RCC 7860 (cell line): ENCODE results near the gene RAB42.
"Not testable (repeated sequence)": the region's sequence is repeated elsewhere in the genome, so short reads cannot be mapped to it uniquely, and the experiment has no call there.

ENCODE experiments used
- DNase-seq: peaks from one replicate; pipeline ENCODE4 v3.0.0-alpha.2; 2015; ENCODE audit warnings: low spot score
- FAIRE-seq: peaks from 2 replicates; lab custom pipeline; 2012; peaks lifted over from hg19 to GRCh38; lab: Jason Lieb, UNC

Gene RAB42

DNA sequence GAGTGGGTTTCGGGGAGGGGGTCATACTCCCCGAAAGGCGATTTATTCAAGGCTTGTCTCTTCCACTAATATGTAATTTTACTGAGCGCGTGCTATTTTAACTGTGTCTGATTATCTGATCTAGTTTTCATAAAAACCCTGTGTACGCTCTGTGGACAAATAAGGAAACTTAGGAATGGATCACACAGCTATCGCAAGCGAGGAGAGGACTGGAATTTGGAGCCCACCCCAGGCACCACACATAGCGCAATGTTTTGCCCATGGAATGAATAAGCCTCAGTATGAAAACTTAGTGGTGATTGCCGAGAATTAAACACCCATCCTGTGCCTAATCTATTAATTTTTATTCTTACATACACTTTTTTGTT is 9.8 kb upstream of the RAB42 start:
- no peak for DNase-seq
- FAIRE-seq = no peak

DNA sequence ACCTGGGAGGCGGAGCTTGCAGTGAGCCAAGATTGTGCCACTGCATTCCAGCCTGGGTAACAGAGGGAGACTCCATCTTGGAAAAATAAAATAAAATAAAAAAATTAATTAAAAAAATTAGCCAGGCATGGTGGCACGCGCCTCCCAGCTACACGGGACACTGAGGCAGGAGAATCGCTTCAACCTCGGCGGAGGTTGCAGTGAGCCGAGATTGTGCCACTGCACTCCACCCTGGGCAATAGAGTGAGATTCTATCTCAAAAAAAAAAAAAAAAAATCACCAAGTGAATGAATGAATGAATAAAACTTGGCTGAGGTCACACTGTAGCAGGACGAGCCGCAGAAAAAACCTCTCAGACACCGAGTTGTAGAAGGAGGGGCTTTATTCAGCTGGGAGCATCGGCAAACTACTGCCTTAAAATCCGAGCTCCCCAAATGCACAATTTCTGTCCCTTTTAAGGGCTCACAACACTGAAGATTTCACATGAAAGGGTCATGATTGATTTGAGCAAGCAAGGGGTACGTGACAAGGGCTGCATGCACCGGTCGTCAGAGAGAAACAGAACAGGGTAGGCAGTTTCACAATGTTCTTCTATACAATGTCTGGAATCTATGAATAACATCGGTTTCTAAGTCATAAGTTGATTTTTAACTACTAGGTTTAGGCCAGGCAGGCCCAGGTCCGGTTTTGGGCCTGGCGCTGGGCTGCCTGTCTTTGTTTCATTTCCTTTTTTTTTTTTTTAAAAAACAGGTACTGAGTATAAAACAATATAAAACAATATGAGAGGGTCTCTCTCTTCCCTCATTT is 5.3 kb upstream of the RAB42 start:
- FAIRE-seq = peak; percentile 90
- DNase-seq = peak; percentile 82

DNA sequence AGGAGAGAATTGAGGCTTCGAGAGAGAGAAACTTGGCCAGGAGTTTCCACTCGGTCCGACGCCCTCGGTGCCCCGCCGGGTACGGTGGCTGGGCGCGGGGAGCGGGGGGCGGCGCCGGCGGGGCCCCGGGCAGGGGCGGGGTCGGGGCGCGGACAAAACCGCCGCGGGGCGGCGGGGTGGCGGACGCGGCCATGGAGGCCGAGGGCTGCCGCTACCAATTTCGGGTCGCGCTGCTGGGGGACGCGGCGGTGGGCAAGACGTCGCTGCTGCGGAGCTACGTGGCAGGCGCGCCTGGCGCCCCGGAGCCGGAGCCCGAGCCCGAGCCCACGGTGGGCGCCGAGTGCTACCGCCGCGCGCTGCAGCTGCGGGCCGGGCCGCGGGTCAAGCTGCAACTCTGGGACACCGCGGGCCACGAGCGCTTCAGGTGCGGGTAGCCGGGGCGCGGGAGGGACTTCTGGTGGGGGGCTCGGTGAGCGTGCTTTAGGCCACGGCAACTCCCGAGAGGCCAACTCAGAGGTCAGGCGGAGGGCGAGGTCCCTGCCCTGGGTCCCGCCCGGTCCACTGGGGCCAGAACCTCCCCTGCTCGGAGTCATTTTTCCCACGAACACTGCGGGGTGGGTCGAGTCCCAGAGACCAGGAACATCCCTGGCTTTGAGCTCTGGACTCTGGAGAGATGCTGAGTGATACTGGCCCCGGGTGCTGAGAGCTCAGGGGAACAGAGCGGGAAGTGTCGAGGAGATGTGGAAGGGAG is 431 bp downstream of the RAB42 start:
- FAIRE-seq (no peak), DNase-seq (no peak)

DNA sequence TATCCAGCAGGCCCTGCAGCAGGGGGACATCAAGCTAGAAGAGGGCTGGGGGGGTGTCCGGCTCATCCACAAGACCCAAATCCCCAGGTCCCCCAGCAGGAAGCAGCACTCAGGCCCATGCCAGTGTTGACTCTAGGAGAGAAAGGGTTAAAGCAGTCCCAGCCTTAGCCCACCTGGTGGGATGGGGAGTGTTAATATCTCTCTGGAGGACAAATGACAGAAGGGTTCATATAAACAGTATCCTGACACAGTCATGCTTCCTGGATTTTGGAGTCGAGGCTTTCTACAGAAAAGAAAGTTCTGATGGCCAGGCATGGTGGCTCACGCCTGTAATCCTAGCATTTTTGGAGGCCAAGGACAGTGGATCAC is 1.9 kb downstream of the RAB42 start:
- not testable (repeated sequence) for DNase-seq, FAIRE-seq

DNA sequence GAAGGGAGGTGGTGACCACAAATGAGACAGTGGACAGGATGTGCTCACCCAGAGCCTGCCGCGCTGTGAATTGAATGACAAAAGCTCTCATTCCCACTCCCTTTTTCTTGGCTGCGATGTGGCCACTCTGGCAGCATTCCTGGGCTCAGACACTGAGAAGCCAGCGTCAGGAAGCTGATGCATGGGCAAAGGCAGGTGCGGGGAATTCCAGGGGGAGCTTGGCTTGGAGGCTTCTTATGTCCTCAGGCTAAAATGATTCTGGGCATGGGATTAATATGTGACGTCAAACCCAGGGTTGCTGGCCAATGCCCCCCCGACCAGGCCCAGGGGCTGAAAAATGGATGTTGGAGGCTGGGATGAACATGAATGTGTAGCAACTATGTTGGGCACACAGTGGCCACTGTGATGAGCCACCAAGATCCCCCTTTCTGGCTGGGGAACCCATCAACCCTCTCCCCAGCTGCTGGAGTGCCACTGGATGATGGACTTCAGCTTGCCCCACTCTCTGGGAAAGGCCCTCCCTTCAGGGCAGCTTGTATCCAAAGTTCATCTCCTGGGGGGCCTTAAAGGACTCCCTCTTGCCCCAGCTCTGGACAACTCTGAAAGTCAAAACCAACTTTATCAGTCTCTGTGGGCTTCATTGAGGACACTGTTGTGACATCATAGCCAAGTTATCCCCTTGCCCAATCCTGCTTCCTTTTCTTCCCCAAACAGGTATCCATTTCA is 2.8 kb downstream of the RAB42 start:
- peak; percentile 89 for FAIRE-seq
- DNase-seq = peak; percentile 88

DNA sequence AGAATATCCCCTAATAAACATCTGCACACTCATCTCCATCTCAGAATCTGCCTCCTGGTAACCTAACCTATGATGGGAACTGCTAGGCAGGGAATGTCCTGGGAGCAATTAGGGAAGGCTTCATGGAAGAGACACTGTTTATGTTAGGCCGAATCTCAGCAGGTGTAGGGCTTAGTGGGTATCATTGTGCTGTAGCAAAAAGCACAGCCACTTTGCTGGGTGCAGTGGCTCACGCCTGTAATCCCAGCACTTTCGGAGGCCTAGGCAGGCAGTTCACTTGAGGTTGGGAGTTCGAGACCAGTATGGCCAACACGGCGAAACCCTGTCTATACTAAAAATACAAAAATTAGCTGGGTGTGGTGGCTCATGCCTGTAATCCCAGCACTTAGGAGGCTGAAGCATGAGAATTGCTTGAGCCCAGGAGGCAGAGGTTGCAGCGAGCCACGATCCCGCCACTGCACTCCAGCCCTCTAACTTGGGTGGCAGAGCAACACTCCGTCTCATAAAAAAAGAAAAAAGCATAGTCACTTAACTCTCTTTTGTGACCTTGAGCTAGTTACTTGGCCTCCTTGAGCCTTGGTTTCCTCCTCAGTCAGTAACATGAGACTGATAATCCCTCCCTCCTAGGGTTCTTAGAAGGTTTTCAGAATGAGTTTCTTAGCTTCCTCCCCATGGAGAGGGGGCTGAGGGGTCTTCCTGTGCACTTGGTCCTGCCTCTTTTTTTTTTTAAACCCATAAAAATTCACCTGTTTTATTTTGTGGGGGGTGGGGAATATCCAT is 3.5 kb downstream of the RAB42 start:
- DNase-seq (no peak), FAIRE-seq (no peak)

DNA sequence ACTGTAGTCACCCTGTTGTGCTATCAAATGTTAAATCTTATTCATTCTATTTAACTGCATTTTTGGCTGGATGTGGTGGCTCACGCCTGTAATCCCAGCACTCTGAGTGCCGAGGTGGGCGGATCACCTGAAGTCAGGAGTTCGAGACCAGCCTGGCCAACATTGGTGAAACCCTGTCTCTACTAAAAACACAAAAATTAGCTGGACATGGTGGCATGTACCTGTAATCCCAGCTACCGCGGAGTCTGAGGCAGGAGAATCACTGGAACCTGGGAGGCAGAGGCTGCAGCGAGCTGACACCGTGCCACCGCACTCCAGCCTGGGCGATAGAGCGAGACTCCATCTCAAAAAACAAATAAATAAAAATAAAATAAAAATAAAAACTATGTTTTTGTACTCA is 4.2 kb downstream of the RAB42 start:
- not testable (repeated sequence) for FAIRE-seq, DNase-seq

DNA sequence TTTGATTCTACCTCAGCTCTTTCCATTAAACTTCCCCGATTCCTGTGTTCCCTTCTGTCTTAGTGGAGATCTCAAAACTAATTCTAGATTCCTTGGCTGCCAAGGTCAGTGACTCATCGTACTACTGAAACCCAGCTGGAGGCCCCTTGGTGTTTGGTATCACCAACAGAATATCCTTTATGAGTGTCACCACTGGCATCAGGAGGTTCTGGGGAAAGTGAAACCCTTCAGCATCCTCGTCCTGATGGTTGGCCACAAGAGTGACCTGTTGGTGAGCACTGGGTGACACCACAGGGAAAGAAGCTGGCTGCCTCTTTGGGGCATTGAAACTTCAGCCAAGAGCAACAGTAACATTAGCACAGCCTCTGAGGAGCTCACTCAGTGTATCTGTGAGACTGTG is 9.6 kb downstream of the RAB42 start:
- peak; percentile 97 for DNase-seq
- peak; percentile 98 for FAIRE-seq

DNA sequence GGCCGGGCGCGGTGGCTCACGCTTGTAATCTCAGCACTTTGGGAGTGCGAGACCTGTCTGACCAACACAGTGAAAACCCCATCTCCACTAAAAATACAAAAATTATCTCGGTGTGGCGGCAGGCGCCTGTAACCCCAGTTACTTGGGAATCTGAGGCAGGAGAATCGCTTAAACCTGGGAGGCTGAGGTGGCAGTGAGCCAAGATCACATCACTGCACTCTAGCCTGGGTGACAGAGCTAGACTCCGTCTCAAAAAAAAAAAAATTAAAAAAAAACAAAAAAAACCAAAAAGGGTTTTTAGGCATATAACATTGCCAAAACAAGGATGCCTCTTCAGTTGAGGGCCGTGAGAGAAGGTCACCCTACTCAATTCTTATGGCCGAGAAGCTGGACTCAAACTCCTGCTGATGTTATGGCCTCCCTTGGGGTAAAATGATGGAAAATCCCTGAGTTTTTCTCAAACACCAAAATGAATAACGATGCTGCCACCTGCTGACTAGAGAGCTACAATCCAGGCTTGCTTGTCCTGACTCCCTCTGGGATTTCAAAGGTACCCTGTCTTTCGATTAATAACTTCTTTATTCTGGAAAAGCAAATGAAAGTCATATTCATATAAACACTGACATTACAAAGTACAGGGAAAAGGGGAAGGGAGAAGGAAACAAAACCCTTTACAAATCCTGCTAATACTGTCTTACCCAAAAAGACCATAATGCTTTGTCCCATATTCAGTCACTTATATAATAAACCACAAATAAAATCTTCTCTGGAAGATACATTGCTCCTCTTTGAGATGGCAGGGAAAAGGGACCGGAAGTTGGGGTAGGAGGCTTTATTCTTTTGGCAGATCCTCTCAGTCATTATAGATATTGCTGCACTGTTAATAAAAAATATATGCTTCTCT is 10.7 kb downstream of the RAB42 start:
- DNase-seq = peak; percentile 67
- FAIRE-seq = peak; percentile 63

DNA sequence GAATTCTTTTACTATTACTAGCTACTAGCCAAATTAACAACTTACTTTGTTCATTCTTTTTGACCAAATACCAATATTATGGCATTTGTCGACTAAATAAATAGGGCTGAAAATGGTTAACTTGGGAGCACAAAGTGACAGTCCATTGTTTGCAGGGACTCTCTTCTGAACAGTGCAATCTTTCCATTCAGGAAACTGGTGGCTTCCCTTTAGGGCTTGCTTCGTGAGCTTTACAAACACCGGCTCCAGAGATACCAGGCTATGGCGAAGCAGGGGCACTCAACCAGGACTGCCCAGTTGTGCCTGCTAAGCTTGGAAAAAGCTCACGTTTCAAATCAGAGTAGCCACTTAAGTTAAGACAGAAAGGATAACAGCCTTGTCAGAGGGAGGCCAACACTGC is 12.3 kb downstream of the RAB42 start:
- FAIRE-seq (no peak), DNase-seq (no peak)

DNA sequence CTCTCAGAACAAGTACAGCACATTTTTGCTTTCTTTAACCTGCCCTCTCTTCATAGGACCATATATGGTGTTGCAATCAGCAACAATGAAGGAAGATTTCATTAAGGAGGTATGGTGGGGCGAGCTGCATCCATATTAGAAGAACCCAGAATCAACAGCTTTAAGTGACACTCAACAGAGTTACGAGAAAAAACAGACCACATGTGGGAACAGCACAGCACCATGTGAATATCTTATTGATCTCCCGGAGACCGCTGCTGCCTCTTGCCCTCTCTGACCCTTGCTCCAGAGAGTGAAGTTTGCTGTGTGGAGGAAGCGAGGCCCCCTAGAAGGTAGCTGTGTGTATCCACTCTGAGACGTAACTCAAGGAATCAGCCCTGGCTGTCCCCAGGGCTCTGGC is 12.9 kb downstream of the RAB42 start:
- FAIRE-seq (no peak), DNase-seq (no peak)

DNA sequence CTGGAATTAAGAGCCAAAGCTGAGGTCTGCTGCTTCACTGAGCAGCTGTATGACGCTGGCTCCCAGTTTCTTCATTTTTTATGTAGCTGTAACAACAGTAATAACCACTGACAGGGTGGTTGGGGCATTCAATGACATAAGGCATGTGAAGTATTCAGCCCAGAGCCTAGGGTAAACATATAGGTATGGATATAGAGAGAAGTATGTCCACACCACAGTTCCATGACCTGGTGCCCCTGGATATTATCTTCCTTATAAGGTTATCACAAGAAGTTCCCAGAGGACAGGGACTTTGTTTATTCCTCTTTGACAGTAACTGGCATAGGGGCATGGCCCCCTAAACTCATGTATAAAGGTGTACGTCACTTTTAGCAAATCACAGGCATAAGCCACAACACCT is 14.7 kb downstream of the RAB42 start:
- no peak for FAIRE-seq
- DNase-seq = no peak

DNA sequence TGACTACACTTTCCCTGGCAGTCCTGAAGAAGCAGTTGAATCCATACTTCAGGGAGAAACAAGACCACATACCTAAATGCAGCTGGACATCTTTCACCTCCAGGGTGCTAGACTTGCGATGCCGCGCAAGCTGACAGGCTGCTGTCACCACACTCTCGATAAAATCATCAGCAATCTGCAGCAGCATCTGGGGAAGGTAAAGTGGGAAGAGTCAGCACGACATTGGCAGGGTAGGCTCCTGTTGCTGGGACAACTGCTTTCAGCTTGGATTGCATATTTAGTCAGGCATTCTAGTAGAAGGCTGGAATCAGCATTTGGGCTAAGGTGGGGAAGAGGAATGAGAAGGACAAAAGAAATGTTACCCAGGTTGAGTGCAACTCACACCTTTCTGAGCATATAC is 21.1 kb downstream of the RAB42 start:
- no peak for FAIRE-seq
- no peak for DNase-seq

DNA sequence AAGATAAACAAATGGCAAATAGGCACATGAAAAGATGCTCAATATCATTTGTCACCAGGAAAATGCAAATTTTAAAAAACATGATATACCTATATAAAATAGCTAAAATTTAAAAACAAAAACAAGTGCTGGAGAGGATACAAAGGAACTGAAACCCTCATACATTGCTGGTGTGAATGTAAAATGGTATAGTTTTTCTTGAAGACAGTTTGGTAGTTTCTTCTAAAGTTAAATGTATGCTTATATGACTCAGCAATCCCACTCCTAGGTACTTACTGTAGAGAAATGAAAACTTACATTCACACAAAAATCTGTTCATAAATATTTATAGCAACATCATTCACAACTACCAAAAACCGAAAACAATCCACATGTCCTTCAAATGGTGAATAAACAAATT is 39.6 kb downstream of the RAB42 start:
- FAIRE-seq (no peak), DNase-seq (no peak)

DNA sequence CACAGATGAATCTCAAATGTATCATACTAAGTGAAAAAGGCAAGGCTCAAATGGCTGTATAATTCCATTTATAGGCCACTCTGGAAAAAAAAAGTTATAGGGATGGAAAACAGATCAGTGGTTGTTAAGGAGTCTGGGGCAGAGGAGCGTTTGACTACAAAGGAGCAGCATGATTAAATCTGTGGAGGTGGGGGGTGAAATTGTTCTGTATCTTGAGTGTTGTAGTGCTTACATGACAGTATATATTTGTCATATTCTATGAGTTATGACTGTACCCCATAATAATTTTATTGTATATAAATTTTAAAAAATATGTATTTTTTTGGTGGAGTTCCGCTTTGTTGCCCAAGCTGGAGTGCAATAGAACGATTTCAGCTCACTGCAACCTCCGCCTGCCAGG is 40.5 kb downstream of the RAB42 start:
- DNase-seq (no peak), FAIRE-seq (no peak)

DNA sequence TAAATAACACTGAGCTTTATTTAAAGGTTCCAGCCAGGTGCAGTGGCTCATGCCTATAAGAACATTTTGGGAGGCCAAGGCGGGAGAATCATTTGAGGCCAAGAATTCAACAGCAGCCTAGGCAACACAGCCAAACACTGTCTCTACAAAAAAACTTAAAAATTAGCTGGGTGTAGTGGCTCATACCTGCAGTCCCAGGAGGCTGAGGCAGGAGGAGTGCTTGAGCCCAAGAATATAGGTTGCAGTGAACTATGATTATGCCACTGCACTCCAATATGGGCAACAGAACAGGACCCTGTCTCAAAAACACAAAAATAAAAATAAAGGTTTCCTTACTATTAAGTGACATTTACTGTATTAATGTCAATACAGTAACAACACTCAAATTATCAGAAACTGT is 48.7 kb downstream of the RAB42 start:
- DNase-seq (peak; percentile 42), FAIRE-seq (no peak)

DNA sequence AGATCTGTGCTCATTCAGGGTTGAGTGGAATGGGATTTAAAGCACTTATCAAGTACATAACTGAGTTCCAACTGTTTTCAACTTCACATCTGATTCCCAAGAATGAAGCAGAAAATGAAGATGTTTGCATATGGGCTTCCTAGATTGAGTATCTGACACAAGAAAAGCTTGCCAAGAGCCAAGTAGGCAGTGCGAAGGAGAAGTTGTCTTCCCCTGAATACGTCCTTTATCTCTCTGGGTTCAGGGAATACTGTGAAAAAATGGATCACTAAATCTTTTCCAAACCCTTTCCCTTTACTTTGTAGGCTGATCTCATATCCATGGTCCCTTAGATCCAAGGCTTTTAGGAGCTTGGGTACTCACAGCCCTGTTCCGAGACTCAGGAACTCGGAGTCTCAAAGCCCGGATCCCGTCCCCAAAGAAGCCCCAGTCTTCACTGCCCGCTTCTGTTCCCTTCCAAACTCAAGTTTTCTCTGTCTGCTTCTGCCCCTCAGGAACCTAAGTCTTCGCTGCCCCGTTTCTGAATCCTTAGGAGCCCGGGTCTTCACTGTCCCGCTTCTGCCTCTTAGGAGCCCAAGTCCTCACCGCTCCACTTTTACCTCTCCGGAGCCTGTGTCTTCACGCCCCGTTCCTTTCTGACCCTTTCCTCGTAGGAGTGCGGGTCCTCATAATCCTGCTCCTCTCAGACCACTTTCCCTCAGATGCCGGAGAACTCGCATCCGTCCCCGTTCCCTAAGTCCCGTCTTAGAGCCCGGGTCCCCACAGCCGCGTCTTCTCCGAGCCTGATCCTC is 50.2 kb downstream of the RAB42 start:
- DNase-seq = no peak
- no peak for FAIRE-seq

DNA sequence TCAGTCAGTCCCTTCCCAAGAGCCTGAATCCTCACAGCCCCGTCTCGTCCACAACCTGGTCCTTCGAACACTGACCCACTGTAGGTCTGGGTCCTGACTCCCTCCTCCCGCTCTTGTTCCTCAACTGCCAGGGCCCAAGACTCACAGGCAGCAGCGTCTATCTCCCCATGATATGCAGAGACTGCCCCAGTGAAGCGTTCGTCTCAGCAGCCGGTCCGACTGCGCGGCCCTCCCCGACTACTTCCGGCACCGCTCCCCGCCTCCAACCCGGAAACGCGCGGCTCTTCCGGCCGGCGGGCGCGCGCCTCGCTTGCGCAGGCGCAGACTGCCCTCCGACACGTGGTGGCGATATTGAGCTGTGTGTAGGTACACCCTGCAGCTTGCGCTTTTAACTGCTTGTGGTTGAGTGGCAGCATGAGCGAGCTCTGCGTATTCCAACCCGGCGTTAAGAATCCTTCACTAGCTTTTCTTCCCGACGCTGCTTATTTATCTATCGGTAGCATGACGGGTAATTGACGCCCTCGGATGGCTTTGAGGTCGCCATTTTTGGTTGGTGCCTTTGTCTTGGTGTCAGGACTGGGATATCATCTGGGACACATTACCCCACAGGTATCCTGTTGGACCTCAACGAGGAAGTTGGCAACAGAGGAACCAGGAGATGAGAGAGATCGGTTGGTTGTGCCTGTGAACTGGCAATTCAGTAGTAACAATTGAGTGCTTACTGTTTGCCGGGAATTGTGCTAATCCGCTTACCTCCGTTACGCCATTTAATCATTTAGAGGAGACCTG is 51.0 kb downstream of the RAB42 start, which contains the start of gene TAF12:
TAF12 (minus strand) TSS at position 221 of the 789 bp plus-strand sequence. CDS start 20,986 bp downstream, outside the sequence.
- FAIRE-seq (peak; percentile 29), DNase-seq (peak; percentile 94)
